ENCODE measurements around the gene SHANK1.

The SHANK1 gene

DNA sequence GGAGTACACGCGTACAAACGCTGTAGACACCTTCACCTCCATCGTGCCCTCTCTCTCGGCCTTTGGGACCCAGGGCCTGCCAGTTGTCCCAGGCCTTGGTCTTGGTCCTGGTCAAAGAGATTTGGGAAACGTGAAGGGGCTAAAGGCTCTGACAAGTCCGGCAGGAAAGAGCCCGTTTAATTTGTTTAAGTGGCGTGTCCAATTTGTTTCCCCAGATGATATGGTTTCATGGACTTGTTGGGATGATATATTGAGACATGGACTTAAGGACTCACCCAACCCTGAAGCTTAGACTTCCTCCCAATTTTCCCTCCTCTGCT, 6.3 kb upstream of the SHANK1 start:
- no peak for DNase-seq

DNA sequence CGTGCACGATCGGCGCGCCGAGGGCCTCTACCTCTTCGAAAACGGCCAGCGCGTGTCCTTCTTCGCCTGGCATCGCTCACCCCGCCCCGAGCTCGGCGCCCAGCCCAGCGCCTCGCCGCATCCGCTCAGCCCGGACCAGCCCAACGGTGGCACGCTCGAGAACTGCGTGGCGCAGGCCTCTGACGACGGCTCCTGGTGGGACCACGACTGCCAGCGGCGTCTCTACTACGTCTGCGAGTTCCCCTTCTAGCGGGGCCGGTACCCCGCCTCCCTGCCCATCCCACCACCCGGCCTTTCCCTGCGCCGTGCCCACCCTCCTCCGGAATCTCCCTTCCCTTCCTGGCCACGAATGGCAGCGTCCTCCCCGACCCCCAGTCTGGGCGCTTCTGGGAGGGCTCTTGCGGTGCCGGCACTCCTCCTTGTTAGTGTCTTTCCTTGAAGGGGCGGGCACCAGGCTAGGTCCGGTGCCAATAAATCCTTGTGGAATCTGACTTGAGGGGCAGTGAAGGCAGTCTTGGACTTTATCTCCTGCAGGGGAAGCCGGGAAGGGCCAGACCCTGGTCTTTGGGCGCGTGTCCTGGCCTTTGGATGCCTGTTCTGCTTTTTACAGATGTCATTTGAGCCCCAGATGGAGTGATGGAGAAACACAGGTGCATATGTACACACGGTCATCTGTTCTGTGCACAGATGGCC, 5.8 kb upstream of the SHANK1 start:
- DNase-seq: no peak

DNA sequence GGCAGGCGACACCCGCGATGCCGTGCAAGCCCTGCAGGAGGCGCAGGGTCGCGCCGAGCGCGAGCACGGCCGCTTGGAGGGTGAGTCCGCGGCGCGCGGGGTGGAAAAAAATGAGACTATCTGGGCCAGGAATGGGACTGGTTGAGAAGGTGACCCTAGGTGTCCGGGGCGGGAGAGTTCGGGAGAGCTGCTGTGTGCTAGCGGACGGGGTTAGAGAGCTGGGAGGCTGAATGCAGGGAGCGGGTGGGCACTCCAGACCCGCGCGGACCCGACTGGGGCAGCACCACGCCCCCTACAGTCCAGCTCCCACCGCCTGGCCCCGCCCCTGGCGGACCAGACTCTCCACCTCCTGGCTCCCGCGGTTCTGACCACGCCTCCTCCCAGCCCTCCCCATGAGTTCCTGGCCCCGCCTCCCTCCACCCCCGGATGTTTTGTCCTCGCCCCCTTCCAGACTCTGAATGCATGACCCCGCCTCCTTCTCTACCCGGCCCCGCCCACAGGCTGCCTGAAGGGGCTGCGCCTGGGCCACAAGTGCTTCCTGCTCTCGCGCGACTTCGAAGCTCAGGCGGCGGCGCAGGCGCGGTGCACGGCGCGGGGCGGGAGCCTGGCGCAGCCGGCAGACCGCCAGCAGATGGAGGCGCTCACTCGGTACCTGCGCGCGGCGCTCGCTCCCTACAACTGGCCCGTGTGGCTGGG, 5.1 kb upstream of the SHANK1 start:
- DNase-seq: peak; percentile 94

DNA sequence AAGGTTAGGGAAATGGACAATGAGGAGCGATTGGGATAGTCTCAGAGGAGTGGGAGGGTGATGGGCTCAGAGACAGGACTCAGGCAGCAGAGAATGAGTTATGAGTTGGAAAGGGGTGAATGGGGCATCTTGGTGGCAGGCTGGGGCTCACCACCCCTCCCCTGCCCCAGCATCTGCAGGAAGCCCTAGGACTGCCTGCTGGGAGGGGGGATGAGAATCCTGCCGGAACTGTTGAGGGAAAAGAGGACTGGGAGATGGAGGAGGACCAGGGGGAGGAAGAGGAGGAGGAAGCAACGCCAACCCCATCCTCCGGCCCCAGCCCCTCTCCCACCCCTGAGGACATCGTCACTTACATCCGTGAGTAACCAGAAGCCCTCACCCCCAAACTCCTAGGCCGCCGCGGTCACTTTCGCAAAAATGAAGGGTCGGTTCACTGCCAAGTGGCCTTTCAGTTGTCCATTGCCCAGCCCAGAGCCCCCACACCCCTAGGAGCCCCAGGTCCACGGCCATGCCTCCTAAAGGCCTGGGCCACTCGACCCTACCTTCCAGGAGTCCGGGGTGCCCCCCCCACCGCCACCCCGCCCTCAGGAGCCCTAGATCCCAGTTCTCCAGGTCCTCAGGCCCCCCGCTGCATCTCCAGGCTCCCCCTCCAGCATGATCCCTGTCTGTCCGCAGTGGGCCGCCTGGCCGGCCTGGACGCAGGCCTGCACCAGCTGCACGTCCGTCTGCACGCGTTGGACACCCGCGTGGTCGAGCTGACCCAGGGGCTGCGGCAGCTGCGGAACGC, 4.3 kb upstream of the SHANK1 start:
- DNase-seq: no peak

DNA sequence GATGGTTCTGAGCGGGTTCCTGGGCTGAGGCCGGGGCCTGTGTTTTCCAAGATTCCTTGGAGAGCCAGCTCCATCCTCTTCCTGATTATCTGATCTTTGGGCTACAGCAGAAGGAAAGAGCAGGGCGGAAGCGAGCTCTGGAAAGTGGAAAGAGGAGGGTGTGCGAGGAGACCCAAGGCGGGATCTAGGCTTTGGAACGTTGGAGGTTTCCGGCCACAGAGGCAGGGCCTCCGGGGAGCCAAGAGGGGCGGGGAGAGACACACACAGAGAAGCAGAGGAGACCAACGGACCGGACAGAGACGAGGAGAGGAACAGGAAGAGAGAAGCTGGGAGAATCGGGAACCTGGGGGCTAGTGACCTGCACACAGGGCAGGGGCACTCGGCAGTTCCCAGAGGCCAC, 3.5 kb upstream of the SHANK1 start, which contains the start of gene CLEC11A:
Gene CLEC11A, plus strand, starts transcription at position 296 of the 400 bp plus-strand sequence. CDS start 162 bp downstream, outside the sequence.
- no peak for DNase-seq

- DNase-seq: no peak
These were observed 2.8 kb upstream of the SHANK1 start for GRCh38 chr19:50722201-50723013.

DNA sequence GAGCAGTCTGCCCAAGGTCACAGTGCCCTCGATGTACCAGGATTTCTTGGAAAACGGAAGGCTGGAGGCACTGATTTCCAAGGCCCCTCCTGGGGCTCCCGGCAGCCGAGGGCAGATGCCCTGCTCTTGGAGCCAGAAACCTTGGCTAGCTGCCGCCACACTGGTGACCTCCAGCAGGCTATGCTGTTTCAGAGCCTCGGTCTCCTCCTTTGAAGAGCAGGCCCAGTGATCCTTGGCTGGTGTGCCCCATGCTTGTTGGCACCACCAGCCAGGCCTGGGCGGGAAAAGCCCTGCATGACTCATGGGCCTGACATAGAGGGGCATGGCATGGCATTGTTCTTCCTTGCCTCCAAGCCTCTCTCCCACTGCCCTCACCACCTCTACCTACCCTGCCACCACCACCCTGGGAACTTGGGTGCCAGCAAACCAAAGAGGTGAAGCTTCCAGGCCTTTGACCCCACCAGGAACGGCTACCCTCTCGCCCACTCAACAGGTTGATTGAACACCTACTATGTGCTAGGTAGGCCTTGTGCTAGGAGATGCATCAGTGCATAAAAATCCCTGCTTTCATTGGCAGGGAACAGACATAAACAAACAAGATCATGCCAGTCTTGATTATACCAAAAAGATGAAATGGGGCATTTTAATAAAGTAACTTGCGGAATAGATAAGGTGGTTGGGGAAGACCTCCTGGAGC, 2.0 kb upstream of the SHANK1 start:
- DNase-seq: no peak

GRCh38 chr19:50720921-50721381, 1.3 kb upstream of the SHANK1 start:
- DNase-seq: no peak

DNA sequence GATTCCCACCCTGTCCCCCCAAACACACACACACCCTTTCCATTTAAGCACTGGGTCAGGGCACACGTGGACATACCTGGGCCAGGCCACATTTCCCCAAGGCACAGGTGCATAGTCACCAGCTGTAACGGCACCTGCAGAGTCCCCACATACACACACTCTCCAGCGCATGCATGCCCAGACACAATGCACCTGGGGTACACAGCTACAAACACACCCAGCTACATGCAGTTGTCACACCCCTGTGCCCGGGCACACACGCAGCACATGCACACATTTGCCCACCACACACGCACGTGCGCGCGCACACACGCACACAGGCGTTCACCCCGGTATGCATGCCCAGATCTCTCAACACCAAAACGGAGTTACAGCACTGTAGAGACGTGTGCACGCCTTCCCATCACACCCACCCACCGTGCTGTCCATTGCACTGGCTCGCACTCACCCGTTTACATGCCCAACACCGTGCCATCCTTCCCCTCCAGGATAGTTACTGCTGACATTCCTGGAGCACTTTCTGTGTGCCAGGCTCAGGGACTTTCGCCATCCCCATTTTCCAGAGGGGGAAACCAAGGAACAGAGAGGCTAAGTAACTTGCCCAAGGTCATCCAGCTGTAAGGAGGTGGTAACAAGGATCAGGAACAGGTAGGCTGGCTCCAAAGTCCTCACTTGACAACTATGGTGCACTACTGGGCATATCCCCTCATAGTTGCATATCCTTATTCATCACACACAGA, 749 bp upstream of the SHANK1 start:
- no peak for DNase-seq

DNA sequence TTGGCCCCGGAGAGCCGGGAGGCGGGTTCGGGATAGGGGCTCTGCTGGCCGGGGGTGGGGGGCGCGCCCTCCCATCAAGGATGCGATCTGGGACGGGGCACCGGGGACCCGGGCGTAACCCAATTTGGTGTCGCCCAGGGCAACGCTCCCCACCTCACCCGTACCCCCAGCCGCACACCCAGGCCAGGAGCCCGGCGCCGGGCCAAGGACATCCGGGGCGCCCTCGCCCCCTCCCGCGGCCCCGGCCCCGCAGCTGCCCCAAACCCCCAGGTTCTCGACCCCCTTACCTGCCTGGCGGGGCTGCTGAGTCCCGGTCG, 525 bp downstream of the SHANK1 start:
- no peak for DNase-seq

- DNase-seq: no peak
These were observed 1.1 kb downstream of the SHANK1 start for GRCh38 chr19:50718255-50719118.

- DNase-seq: no peak
These were observed 1.7 kb downstream of the SHANK1 start for GRCh38 chr19:50717891-50718254.

DNA sequence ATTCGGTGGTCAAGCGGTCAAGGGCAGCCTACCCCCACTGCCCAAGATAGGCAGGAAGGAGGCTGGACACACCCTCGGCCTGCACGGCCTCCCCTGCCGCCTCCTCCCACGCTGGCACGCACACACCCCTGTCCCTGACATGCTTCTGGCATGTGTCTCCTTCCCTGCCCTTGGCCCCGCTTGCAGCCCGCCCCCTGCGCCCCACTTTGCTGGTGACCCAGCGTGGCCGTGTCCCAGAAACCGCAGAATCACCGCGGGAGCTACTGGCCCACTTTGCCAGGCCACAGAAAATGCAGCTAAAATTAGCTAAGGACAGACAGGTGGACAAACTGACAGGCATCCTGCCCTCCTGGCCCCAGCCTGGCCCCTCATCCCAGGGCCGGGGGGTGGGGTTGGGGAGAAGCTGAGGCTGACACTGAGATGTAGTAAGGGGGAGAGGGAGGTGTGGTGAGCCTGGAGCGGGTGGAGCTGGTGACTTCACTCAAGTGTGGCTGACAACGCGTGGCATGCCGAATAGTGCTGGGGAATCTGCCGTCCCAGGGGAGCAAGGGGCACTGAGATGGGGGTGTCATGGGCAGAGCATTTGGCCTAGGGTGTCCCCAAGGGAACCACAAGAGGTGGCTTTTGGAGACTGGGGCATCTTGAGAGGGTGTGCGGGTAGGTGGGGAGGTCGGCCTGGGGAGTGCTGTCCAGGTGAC, 2.4 kb downstream of the SHANK1 start:
- DNase-seq: no peak

GRCh38 chr19:50716178-50717025, 3.2 kb downstream of the SHANK1 start:
- DNase-seq: no peak

GRCh38 chr19:50713556-50714236, 5.9 kb downstream of the SHANK1 start:
- no peak for DNase-seq

- DNase-seq: no peak
These were observed 6.8 kb downstream of the SHANK1 start for GRCh38 chr19:50712833-50713232.

GRCh38 chr19:50711805-50712204, 7.8 kb downstream of the SHANK1 start:
- no peak for DNase-seq

DNA sequence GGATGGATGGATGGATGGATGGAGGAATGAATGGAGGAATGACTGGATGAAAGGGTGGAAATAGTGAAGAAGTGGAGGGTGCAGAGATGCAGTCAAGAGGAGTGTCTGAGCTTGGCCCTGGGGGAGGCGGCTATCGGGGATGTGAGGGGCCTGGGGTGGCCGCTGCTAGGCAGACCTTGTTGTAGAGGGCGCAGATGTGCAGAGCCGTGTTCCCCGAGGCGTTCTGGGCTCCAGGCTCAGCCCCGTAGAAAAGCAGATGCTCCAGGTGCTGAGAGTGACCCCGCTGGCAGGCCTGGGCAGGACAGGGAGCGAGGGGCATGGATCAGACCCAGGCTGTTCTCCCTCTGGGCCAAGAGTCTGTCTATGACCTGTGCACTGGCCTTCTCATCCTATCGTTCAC, 8.4 kb downstream of the SHANK1 start:
- no peak for DNase-seq

GRCh38 chr19:50710612-50711011, 9.0 kb downstream of the SHANK1 start:
- no peak for DNase-seq

All from CD4-positive, alpha-beta T cell treated with Interleukin-10 for 1 hour (primary cell).